GM08714 (cell line): ENCODE results near the gene RABEPK.

Experiments used
- H3K4me3 ChIP-seq: fragments of 200-500 bp; sonication (Bioruptor generic); 2 replicates; pipeline ENCODE4 v1.5.1; 2014; ENCODE audit warnings: mild to moderate bottlenecking, low read length, inconsistent platforms
- ZNF274 ChIP-seq: IDR thresholded peaks from 2 replicates; pipeline ENCODE4 v1.6.1; 2012; ENCODE audit warnings: mild to moderate bottlenecking, low read depth, low read length

Gene RABEPK

DNA sequence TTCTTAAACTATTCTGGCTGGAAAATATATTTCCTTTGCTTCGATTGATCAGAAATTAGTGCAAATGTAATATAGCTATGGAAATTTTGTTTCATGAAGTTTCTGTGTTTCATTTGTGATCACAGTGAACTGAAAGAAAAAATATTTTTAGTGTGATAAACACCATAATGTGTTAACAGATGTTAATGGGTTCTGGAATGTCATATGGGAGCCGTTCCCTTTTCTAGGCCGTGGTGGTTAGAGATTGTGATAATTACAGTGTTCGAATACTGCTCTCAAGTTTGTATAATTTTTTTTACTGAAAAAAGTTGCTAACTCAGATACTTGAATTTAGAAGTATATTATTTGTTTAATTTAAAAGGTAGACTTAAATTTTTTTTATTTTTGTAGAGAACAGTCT lies 80.6 kb downstream of the RABEPK start:
- no peak overlapping the region for H3K4me3 ChIP-seq

More for the DNA sequence above, 80.6 kb downstream of the RABEPK start:
- TF ChIP-seq ZNF274: no peak
